Activated naive CD8-positive, alpha-beta T cell treated with anti-CD3 and anti-CD28 coated beads, Interleukin-2, amount 50 U/mL, for 16 hours (primary cell): ENCODE measurements around the gene ZNF503.
"Not testable (repeated sequence)": the region's sequence is repeated elsewhere in the genome, so short reads cannot be mapped to it uniquely, and the experiment has no call there.

Experiments
- DNase-seq: peaks from one replicate; pipeline ENCODE4 v3.0.0-alpha.2; 2020; ENCODE audit warnings: low read depth, low spot score

Gene ZNF503

GRCh38 chr10:75395066-75395931 lies 6.3 kb downstream of the ZNF503 start:
- DNase-seq = no peak

- DNase-seq = no peak
Observed at GRCh38 chr10:75394221-75394620, 7.3 kb downstream of the ZNF503 start.

- DNase-seq = no peak
Observed at GRCh38 chr10:75392744-75393143, 8.8 kb downstream of the ZNF503 start.

GRCh38 chr10:75392271-75392670 lies 9.3 kb downstream of the ZNF503 start:
- no peak for DNase-seq

- no peak for DNase-seq
Observed at GRCh38 chr10:75390178-75390577, 11.4 kb downstream of the ZNF503 start.

- DNase-seq = no peak
Observed at GRCh38 chr10:75388082-75388481, 13.5 kb downstream of the ZNF503 start.

- no peak for DNase-seq
Observed at GRCh38 chr10:75386128-75386527, 15.4 kb downstream of the ZNF503 start.

GRCh38 chr10:75379817-75380216 lies 21.7 kb downstream of the ZNF503 start:
- no peak for DNase-seq

- no peak for DNase-seq
Observed at GRCh38 chr10:75379212-75379724, 22.3 kb downstream of the ZNF503 start.

- DNase-seq = no peak
Observed at GRCh38 chr10:75378379-75378778, 23.2 kb downstream of the ZNF503 start.

GRCh38 chr10:75377869-75378268 lies 23.7 kb downstream of the ZNF503 start:
- no peak for DNase-seq

- no peak for DNase-seq
Observed at GRCh38 chr10:75375838-75376237, 25.7 kb downstream of the ZNF503 start.

- no peak for DNase-seq
Observed at GRCh38 chr10:75371010-75371409, 30.6 kb downstream of the ZNF503 start.

- DNase-seq = not testable (repeated sequence)
Observed at GRCh38 chr10:75369838-75370237, 31.7 kb downstream of the ZNF503 start.

- no peak for DNase-seq
Observed at GRCh38 chr10:75367901-75368300, 33.7 kb downstream of the ZNF503 start.

- no peak for DNase-seq
Observed at GRCh38 chr10:75367021-75367487, 34.5 kb downstream of the ZNF503 start.

GRCh38 chr10:75363431-75363830 lies 38.1 kb downstream of the ZNF503 start:
- DNase-seq = no peak

- DNase-seq = not testable (repeated sequence)
Observed at GRCh38 chr10:75359876-75360275, 41.7 kb downstream of the ZNF503 start.

- no peak for DNase-seq
Observed at GRCh38 chr10:75358835-75359421, 42.6 kb downstream of the ZNF503 start.

- no peak for DNase-seq
Observed at GRCh38 chr10:75358132-75358531, 43.4 kb downstream of the ZNF503 start.

- no peak for DNase-seq
Observed at GRCh38 chr10:75357500-75357899, 44.1 kb downstream of the ZNF503 start.

- no peak for DNase-seq
Observed at GRCh38 chr10:75356484-75356883, 45.1 kb downstream of the ZNF503 start.

GRCh38 chr10:75355706-75356105 lies 45.9 kb downstream of the ZNF503 start:
- DNase-seq = no peak
